ENCODE results near the gene LTBP3. TPM values are rescaled to one million over a fixed set of nuclear protein-coding genes. Genes with fewer than 3 reads are reported as not detected.

The LTBP3 gene
- total and polyA plus RNA-seq, 12 donors: 42.7 to 92.5 (median 72.8) TPM

GRCh38 chr11:65492387-65492636 lies 65.8 kb downstream of the LTBP3 start:
- ATAC-seq (no peak), DNase-seq (no peak)
- WGBS, 2 donors: 26 to 34% methylated on average over 4 of the region's 4 CpGs
- no peaks in the 10 kb centered on the region for H3K27me3 ChIP-seq
- no peaks in the 10 kb centered on the region for H3K9me3 ChIP-seq
- H3K36me3 ChIP-seq: no peaks in the 10 kb centered on the region
- no peak for TF ChIP-seq CTCF (IDR thresholded peaks at IDR 0.05)
- intact Hi-C loops (cut with DNase I): loop anchor here in 1 of 10 donors (2.0 kb wide), 1 partner anchor 14 kb away; no protein-coding TSS in a partner anchor
- peak overlapping the region in 5 of 10 donors; percentile 4 to 27 (median 10) for H3K4me3 ChIP-seq
- H3K4me1 ChIP-seq: peaks cover 79 to 96% (median 94%) of the 10 kb centered on the region in 9 donors
- H3K27ac ChIP-seq: peak overlapping the region; percentile 88 to 100 (median 99)

- WGBS, 2 donors: 15 to 19% methylated on average over 17 of the region's 17 CpGs
- Histone ChIP-seq H3K27ac (peak overlapping the region; percentile 88 to 100 (median 99)), H3K4me1 (peaks cover 82 to 98% (median 97%) of the 10 kb centered on the region in 9 donors), H3K27me3 (no peaks in the 10 kb centered on the region), H3K36me3 (no peaks in the 10 kb centered on the region), H3K4me3 (peak overlapping the region in 4 of 10 donors; percentile 6 to 12 (median 9)), H3K9me3 (no peaks in the 10 kb centered on the region)
- intact Hi-C loops (cut with DNase I): loop anchor here in 1 of 10 donors (2.0 kb wide), 1 partner anchor 13 kb away; no protein-coding TSS in a partner anchor
- ATAC-seq: peak in 7 of 8 donors; percentile 4 to 39 (median 30)
- peak; percentile 76 to 81 for DNase-seq
- TF ChIP-seq CTCF (IDR thresholded peaks at IDR 0.05): no peak
These were observed 66.4 kb downstream of the LTBP3 start for GRCh38 chr11:65491614-65492386.

DNA sequence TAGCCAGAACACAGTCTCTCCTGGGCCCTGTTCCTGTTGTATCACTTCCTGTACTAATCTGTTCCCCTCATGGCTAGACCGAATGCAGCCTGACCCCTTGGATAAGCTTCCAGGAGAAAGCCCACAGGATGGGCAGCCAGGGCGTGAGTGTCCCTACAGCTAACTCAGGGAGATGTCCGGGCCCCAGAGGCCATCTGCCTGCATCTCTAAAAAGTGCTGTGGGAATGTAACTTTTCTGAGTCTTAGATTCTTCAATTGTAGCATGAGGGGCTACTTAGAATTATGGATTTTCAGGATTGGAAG lies 67.0 kb downstream of the LTBP3 start:
- TF ChIP-seq CTCF (IDR thresholded peaks at IDR 0.05): no peak
- Histone ChIP-seq H3K36me3 (no peaks in the 10 kb centered on the region), H3K4me1 (peaks cover 80 to 97% (median 96%) of the 10 kb centered on the region in 9 donors), H3K27me3 (no peaks in the 10 kb centered on the region), H3K9me3 (no peaks in the 10 kb centered on the region), H3K27ac (peak overlapping the region; percentile 88 to 100 (median 99)), H3K4me3 (no peak overlapping the region)
- 37 to 42% methylated on average over 3 of the region's 3 CpGs for WGBS, 2 donors
- DNase-seq (no peak), ATAC-seq (no peak)
- intact Hi-C loops (cut with DNase I): no loop called here

GRCh38 chr11:65489706-65490320 lies 68.3 kb downstream of the LTBP3 start:
- ATAC-seq (no peak), DNase-seq (peak; percentile 46 to 52)
- Histone ChIP-seq H3K4me1 (peaks cover 75 to 98% (median 93%) of the 10 kb centered on the region in 9 donors), H3K27ac (peak overlapping the region; percentile 88 to 100 (median 99)), H3K9me3 (no peaks in the 10 kb centered on the region), H3K27me3 (no peaks in the 10 kb centered on the region), H3K4me3 (peak overlapping the region in 1 of 10 donors; percentile 7), H3K36me3 (no peaks in the 10 kb centered on the region)
- intact Hi-C loops (cut with DNase I): no loop called here
- 14 to 29% methylated on average over 8 of the region's 8 CpGs for WGBS, 2 donors
- no peak for TF ChIP-seq CTCF (IDR thresholded peaks at IDR 0.05)

Data from heart right ventricle (tissue), 16 donors.